ENCODE data around the gene DLX6.

DLX6 gene

DNA sequence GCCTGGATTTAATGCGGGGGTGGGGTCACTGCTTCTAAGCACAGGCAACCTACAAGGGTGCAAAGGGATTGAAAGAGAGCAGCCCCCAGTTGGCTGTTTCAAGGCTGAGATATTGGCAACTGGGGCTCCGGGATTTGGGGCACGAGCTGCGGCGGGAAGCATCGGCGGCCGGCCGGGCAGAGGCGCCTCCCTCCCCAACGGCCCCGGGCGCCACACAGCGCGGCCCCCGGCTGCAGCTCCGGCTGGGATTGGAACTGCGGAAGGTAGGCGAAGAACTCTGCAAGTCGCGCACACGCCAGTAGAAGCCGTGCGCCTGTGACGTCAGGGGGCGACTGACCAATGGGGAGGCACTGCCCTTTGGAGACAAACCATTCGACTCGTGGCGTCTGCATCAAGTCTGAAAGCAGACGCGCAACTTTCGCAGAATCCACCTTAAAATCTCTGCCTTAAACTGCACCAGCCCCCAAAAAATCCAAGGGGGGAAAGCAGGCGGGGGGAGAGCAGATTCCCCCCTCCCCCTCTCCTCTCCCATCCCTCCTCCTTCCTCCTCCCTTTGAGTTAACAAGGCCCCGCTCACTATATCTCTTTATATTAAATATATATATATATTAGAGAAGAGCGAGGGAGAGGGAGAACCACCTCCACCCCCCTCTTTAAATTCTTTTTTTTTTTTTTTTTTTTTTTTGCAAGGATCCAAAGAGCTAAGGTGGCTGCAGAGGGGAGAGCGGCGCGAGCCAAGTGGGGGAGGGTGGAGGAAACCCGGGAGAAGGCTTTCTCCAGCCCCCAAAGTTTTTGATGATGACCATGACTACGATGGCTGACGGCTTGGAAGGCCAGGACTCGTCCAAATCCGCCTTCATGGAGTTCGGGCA lies at the start of gene DLX6:
DLX6 (plus strand) TSS at position 371 of the 872 bp plus-strand sequence; CDS start at position 796, 425 bp downstream.
- peak; percentile 6 for DNase-seq (ENCODE audit: low spot score)

GRCh38 chr7:96959135-96959534 lies 46.2 kb upstream of the DLX6 start:
- no peak for DNase-seq (ENCODE audit: low spot score)

DNA sequence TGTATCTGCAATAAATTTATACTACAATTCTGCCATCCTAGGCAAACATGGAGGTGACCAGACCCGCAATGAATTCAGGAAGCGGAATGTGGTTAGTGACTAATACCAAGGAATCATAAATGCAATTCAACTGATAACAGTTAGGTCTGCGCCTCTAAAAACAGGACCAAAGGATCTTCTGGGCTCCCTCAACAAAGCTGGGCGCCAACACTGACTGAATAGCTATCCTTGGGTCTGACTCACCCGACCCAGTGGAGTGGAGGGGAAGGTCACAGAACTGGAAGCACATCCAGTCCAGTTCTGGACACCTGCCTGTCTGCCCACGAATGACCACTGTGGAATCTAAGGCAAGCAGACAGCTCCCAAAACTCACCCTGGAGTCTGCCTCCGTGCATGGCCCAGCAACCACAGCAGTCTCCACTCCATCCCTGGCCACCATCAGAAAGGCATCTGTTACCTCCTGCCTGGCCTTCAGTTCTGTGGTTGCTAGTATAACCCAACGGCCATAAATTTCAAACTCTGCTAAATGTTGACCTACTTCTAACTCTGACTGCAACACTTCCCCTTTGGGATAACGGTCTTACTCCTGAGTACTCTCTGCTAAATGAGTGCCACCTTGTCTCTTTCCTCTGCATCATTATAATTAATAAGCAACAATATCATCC lies 43.0 kb upstream of the DLX6 start:
- no peak for DNase-seq (ENCODE audit: low spot score)

DNA sequence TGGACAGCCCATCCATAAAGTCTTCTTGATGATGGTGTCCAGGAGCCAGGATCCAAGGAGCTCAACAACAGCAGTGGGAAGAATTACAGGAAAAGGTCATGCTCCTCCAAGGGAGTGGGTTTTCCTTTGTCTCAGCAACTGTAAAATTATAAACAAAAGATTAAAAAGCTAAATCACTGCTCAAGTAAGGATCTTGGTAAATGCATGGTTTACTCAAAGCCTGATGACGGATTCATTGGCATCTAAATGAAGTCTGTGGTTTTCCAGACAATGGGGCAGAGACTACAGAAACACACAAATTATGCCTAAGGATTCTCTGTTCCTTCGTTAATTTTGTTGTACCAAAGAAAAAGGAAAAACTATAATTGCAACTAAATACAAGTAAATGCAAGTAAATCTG lies 36.4 kb upstream of the DLX6 start:
- DNase-seq (ENCODE audit: low spot score), result no peak

DNA sequence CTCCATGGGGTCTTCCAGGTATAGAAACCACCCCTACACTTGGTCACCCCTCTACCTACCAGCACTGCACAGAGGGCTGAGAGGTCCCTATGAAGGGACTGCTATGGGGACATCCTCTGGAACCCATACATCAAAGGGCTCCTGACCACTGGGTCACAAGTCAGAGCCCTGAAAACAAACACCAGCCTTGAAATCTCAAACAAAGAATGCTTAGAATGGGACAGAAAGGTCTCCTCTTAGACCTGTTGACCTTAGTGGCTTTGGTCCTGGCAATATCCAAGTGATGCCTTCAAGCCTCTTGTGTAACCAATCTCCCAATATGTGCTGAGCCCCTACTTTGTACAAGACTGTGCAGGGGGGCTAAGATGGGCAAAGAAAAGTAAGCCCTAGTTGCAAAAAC lies 34.6 kb upstream of the DLX6 start:
- DNase-seq (ENCODE audit: low spot score), result no peak

DNA sequence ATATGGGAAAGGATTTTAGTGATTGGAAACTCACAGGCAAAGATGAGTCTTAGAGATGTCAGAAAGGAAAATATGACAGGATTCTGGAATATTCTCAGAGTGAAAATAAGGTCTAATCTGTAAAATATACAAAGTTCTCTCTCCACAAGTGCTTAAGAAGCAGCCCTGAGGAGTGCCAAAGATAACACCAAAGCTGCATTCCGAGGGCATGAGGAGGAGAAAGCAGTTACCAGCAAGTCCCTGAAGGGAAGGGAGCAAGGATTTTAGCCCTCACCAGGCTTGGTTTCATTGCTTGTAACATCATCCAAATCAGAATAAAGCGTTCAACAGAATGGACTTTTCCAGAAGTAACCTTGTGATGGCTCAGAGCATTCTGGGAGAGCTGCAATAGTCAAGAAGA lies 31.4 kb upstream of the DLX6 start:
- DNase-seq (ENCODE audit: low spot score), result no peak

DNA sequence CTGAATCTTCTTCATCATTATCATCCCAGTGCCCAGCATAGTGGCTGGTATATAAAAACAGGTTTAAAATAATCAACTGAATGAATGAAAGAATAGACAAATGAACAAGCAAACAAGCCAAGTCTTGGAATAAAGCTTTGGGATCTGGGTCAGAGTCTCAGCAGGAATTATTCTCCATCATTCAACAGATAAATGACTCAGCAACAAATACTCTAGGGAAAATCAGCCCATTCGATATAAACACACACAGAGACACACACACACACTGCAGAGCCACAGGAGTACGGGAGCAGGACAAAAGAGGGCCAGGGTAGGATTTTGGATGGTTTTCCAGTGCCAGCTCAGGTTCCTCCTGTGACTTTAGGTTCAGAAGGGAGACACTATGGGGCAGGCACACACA lies 29.2 kb upstream of the DLX6 start:
- no peak for DNase-seq (ENCODE audit: low spot score)

- no peak for DNase-seq (ENCODE audit: low spot score)
Observed at GRCh38 chr7:96977445-96977844, 27.9 kb upstream of the DLX6 start.

DNA sequence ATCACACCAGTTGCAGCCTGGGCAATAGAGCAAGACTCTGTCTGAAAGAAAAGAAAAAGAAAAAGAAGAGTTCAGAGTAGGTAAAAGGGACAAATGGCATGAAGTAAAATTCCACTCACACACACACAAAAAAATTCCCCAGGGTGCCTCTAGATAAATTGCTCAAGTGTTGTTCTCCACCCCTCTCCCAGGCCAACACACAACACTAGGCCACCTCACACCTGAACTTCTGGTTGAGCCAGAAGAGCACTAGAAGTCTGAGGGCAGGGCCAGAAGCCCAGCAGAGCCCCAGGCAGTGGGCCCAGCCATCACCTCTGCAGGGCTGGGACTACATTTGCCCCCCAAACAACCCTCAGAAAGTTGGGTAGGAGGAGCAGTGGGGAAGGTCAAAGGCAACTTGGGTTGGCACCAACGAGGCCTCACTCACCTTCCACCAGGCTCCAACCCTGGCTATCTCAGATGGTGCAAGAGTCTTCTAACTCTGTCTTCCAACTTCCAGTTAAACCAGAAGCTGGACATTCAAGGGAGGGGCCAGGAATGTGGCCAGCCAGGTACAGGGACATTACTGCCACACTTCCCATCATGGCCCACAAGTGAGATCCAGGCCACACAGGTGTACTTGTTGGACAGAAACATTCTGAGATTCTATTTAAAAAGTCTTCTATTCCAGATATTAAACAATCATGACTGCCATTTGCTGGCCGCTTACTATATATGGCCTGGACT lies 25.6 kb upstream of the DLX6 start:
- no peak for DNase-seq (ENCODE audit: low spot score)

DNA sequence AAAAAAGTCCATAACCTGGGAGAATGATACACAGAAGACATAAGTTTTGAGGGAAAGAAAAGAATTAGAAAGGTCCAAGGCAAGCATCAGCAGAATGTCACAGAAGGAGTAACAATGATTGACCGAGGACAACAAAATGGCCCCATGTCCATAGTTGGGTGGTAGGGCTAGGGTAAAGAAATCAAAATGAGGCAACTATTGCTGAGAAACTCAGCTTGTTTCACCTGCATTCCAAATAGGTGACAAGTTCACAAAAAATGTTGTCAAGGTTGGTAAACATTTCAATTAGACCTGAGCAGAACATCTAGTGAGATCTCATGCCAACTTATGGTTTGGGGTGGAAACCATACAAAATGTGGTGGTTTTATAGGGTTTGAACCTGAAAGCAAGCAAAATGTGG lies 22.8 kb upstream of the DLX6 start:
- no peak for DNase-seq (ENCODE audit: low spot score)

DNA sequence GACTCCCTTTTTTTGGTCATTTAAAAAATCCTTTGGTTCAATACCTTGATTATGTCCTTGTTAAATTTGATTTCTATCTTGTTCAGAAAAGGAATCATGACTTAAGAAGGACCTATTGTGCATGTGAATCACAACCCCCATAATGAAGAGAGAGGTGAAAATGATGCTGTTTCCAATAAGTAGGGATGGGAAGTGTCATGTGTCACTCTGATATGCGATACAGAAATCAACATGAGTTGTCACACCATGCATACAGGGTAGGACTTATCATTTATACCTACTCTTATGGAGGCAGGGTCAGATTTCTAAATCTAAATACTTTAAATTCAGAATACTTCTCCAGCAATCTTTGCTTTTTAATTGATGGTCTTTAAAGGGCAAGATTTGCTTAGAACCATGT lies 19.4 kb upstream of the DLX6 start:
- no peak for DNase-seq (ENCODE audit: low spot score)

GRCh38 chr7:96986901-96987300 lies 18.5 kb upstream of the DLX6 start:
- DNase-seq (ENCODE audit: low spot score), result no peak

DNA sequence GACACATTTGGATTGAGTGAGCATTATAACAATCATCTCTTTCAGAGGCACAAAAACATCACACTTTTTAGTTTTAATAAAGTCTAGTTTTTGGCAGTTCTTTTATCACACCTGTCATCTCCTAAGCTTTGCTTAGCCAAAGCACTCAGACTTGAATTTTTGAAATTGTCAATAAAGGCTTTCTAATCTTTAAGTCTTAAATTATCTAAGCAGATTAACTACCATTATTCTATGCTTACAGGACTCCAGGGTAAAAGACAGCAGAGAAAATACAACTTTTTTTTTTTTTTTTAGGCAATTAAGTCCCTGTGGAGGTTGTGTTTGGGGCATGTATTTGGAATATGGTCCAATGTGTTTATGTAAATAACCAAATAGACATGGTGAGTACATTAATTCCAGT lies 17.6 kb upstream of the DLX6 start:
- no peak for DNase-seq (ENCODE audit: low spot score)

GRCh38 chr7:96989241-96989858 lies 16.0 kb upstream of the DLX6 start:
- no peak for DNase-seq (ENCODE audit: low spot score)

GRCh38 chr7:96989859-96990317 lies 15.5 kb upstream of the DLX6 start:
- no peak for DNase-seq (ENCODE audit: low spot score)

DNA sequence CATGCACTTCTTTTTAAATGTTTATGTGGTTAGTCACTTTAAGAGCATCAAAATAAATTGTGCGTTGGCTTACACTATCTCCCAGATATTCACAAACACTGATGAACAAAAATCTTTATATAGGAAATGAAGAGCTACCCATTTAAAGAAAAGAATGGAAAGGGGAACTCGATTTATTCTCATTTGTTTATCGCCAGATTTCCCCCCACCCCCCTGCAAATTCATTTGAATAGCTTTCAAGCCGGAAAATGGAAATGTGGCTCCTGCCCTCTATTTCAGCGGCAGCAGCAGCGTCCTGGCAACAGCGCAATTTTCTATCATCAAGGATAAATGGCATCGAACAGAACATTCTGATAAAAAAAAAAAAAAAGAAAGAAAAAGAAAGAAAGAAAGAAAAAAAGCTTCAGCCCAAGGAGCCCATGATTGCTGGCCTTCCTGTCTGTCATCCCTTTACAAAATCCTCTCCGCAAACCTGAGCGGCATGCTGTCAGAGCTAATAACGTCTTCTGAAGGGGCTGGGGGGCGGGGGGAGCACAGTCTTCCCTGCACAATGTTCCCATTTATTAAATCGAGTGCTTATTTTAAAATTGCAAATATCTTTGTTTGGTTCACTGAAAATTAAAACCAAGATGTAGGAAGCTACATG lies 13.7 kb upstream of the DLX6 start:
- no peak for DNase-seq (ENCODE audit: low spot score)

GRCh38 chr7:96992192-96993005 lies 13.0 kb upstream of the DLX6 start:
- no peak for DNase-seq (ENCODE audit: low spot score)

DNA sequence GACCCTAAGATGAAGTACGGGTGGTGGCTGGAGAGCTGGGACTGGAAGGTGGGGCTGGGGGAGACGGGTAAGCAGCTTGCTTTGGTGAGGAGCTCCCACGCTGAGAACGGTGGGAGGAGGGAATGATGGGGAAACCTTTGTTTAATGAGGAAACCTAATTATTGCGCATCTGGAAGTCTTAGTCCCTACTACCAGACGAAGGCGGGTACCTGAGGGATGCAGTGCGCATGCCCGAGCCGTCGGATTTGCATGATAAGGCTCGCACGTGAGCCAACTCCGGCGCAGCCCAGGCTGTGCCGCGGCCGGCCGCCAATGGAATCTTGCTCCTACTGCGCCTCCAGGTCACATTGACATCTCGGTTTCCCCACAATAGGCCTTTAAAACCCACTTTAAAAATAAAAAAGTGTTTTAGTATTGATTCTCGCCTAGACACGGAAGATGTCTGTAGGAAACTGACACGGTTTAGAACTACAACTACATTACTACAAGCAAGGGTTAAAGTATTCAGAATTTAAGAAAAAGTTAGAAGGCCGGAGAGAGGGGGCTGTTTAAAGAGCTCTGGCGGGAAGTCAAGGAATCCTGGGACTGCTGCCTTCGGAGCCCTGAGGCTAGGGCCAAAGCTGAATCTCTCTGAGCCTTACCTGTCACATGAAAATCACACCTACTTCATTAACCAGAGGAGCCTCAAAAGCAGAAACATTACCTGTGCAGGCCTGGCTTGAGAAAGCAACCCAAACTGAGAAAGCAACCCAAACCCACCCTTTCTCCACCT lies 12.1 kb upstream of the DLX6 start:
- DNase-seq (ENCODE audit: low spot score), result no peak

DNA sequence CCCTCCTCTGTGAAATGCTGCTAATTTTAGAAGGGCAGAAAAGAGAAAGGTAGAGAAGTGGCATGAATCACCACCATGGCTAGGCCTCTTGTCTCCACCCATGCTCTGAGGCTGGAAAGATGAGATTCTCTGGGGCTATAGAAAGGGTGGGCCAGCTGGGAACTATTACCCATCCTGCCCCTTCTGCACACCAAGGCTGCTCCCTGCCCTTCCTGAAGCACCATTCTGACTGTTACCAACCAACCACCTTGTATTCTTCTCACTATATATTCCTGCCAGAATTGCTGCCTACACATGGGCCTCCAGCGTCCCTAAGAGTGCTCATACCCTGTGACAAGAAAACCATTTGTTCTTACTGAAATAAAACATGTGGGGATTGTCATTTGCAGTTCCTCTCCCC lies 11.4 kb upstream of the DLX6 start:
- DNase-seq (ENCODE audit: low spot score), result no peak

Measured in cerebellar cortex (tissue), 1 donor.